ENCODE data around the gene MSANTD4.

MSANTD4 gene

GRCh38 chr11:106031202-106031810, 9.3 kb upstream of the MSANTD4 start:
- ATAC-seq (ENCODE audit: insufficient read depth, low read depth) (no peak), DNase-seq (no peak)
- Histone ChIP-seq H4K20me1 (ENCODE audit: insufficient read depth, low read length) (no peaks in the 10 kb centered on the region), H3K4me1 (ENCODE audit: insufficient read depth, low read length) (no peaks in the 10 kb centered on the region), H3K27ac (ENCODE audit: low read length) (no peak overlapping the region), H3K9ac (ENCODE audit: low read depth, low read length) (no peak overlapping the region), H2AFZ (ENCODE audit: low read depth, low read length) (no peak overlapping the region), H3K27me3 (ENCODE audit: insufficient read depth, low read length, poor library complexity) (no peaks in the 10 kb centered on the region), H3K4me3 (ENCODE audit: low read depth in 1 of 2, low read length in 2 of 2) (no peak overlapping the region), H3K79me2 (ENCODE audit: insufficient read depth, low read length) (no peaks in the 10 kb centered on the region), H3K36me3 (ENCODE audit: insufficient read depth, low read length) (no peaks in the 10 kb centered on the region), H3K9me3 (ENCODE audit: insufficient read depth, low read length, severe bottlenecking) (no peaks in the 10 kb centered on the region), H3K4me2 (ENCODE audit: insufficient read depth, low read length) (no peak overlapping the region)
- TF ChIP-seq CTCF (IDR thresholded peaks at IDR 0.05; ENCODE audit: borderline replicate concordance, extremely low read depth, low read length, poor library complexity, severe bottlenecking) (no peak), EZH2 (IDR thresholded peaks at IDR 0.05; ENCODE audit: borderline replicate concordance, low read depth, low read length, severe bottlenecking) (no peak)

DNA sequence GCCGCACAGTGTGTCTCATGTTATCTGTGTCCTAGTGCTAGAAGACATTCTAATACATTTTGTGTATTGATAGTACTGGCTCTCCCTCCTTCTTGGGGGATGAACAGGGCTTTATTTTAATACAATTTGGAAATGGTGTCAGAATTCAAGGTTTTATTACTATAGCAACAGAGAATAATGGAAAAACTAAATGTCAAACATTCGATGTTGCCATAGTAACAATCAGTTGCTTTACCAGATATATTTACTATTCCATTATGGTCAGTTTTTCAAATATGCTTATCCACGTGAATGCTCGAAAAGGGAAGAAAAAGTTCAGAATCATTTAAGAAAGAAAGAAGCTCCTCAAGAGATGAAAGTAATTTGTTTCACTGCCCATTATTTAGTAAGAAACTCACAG, 8.6 kb upstream of the MSANTD4 start:
- DNase-seq (no peak), ATAC-seq (ENCODE audit: insufficient read depth, low read depth) (no peak)
- Histone ChIP-seq H4K20me1 (ENCODE audit: insufficient read depth, low read length) (no peaks in the 10 kb centered on the region), H2AFZ (ENCODE audit: low read depth, low read length) (no peak overlapping the region), H3K9me3 (ENCODE audit: insufficient read depth, low read length, severe bottlenecking) (no peaks in the 10 kb centered on the region), H3K27me3 (ENCODE audit: insufficient read depth, low read length, poor library complexity) (no peaks in the 10 kb centered on the region), H3K4me3 (ENCODE audit: low read depth in 1 of 2, low read length in 2 of 2) (no peak overlapping the region), H3K36me3 (ENCODE audit: insufficient read depth, low read length) (no peaks in the 10 kb centered on the region), H3K27ac (ENCODE audit: low read length) (no peak overlapping the region), H3K9ac (ENCODE audit: low read depth, low read length) (no peak overlapping the region), H3K4me2 (ENCODE audit: insufficient read depth, low read length) (no peak overlapping the region), H3K4me1 (ENCODE audit: insufficient read depth, low read length) (no peaks in the 10 kb centered on the region), H3K79me2 (ENCODE audit: insufficient read depth, low read length) (no peaks in the 10 kb centered on the region)
- TF ChIP-seq EZH2 (IDR thresholded peaks at IDR 0.05; ENCODE audit: borderline replicate concordance, low read depth, low read length, severe bottlenecking) (no peak), CTCF (IDR thresholded peaks at IDR 0.05; ENCODE audit: borderline replicate concordance, extremely low read depth, low read length, poor library complexity, severe bottlenecking) (no peak)

DNA sequence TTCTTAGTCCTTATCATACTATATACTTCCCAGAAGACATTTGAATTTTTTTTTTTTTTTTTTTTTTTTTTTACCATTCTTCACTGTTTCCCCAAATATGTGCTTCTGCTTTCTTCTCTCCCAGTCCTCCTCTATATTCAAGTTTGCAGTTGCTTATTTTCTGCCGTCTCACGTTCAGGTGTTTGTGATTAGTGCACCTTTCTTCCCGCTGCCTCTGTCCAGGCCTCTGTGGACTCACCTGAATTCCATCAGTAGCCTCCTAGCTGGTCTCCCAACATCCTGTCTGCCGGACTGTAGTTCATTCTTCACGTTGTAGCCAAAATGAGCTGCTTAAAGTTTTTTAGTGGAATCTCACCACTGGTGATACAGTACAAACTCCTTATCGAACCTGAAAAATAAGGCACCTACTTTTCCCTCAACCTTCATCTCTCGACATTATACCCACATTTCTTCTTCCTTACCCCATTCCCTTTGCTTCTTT, 795 bp upstream of the MSANTD4 start:
- peak overlapping the region; percentile 26 to 87; a peak in 3 of 4 replicates for H3K4me3 ChIP-seq (ENCODE audit: low read depth in 1 of 2, low read length in 2 of 2)
- peak overlapping the region; percentile 94 for H2AFZ ChIP-seq (ENCODE audit: low read depth, low read length)
- peak overlapping the region; percentile 76 for H3K9ac ChIP-seq (ENCODE audit: low read depth, low read length)
- no peaks in the 10 kb centered on the region for H4K20me1 ChIP-seq (ENCODE audit: insufficient read depth, low read length)
- TF ChIP-seq CTCF (IDR thresholded peaks at IDR 0.05; ENCODE audit: borderline replicate concordance, extremely low read depth, low read length, poor library complexity, severe bottlenecking) (no peak), EZH2 (IDR thresholded peaks at IDR 0.05; ENCODE audit: borderline replicate concordance, low read depth, low read length, severe bottlenecking) (no peak)
- ATAC-seq (ENCODE audit: insufficient read depth, low read depth): no peak
- H3K27me3 ChIP-seq (ENCODE audit: insufficient read depth, low read length, poor library complexity): no peaks in the 10 kb centered on the region
- peaks cover 42% of the 10 kb centered on the region for H3K79me2 ChIP-seq (ENCODE audit: insufficient read depth, low read length)
- H3K4me1 ChIP-seq (ENCODE audit: insufficient read depth, low read length): peaks cover 46% of the 10 kb centered on the region
- peak overlapping the region; percentile 73 for H3K4me2 ChIP-seq (ENCODE audit: insufficient read depth, low read length)
- peak; percentile 9 for DNase-seq
- H3K27ac ChIP-seq (ENCODE audit: low read length): peak overlapping the region; percentile 81
- peaks cover 3% of the 10 kb centered on the region for H3K36me3 ChIP-seq (ENCODE audit: insufficient read depth, low read length)
- no peaks in the 10 kb centered on the region for H3K9me3 ChIP-seq (ENCODE audit: insufficient read depth, low read length, severe bottlenecking)

Data from DND-41 (cell line).